ENCODE data around the gene TP53BP2.

TP53BP2 gene

GRCh38 chr1:223739366-223740037, 106.2 kb downstream of the TP53BP2 start:
- TF ChIP-seq GATA3 (IDR thresholded peaks at IDR 0.05; ENCODE audit: low read depth, low read length) = no peak
- TF ChIP-seq GATA2 (IDR thresholded peaks at IDR 0.05; ENCODE audit: low read depth, low read length) = no peak

GRCh38 chr1:223738465-223739365, 107.0 kb downstream of the TP53BP2 start:
- no peak for TF ChIP-seq GATA3 (IDR thresholded peaks at IDR 0.05; ENCODE audit: low read depth, low read length)
- no peak for TF ChIP-seq GATA2 (IDR thresholded peaks at IDR 0.05; ENCODE audit: low read depth, low read length)

GRCh38 chr1:223737342-223737741, 108.4 kb downstream of the TP53BP2 start:
- TF ChIP-seq GATA3 (IDR thresholded peaks at IDR 0.05; ENCODE audit: low read depth, low read length) (no peak), GATA2 (IDR thresholded peaks at IDR 0.05; ENCODE audit: low read depth, low read length) (no peak)

GRCh38 chr1:223733898-223734852, 111.6 kb downstream of the TP53BP2 start:
- no peak for TF ChIP-seq GATA2 (IDR thresholded peaks at IDR 0.05; ENCODE audit: low read depth, low read length)
- no peak for TF ChIP-seq GATA3 (IDR thresholded peaks at IDR 0.05; ENCODE audit: low read depth, low read length)

GRCh38 chr1:223732993-223733798, 112.6 kb downstream of the TP53BP2 start:
- TF ChIP-seq GATA3 (IDR thresholded peaks at IDR 0.05; ENCODE audit: low read depth, low read length) (no peak), GATA2 (IDR thresholded peaks at IDR 0.05; ENCODE audit: low read depth, low read length) (no peak)

- TF ChIP-seq GATA3 (IDR thresholded peaks at IDR 0.05; ENCODE audit: low read depth, low read length) (no peak), GATA2 (IDR thresholded peaks at IDR 0.05; ENCODE audit: low read depth, low read length) (no peak)
Observed at GRCh38 chr1:223731133-223731770, 114.5 kb downstream of the TP53BP2 start.

- TF ChIP-seq GATA2 (IDR thresholded peaks at IDR 0.05; ENCODE audit: low read depth, low read length) (no peak), GATA3 (IDR thresholded peaks at IDR 0.05; ENCODE audit: low read depth, low read length) (no peak)
Observed at GRCh38 chr1:223730479-223731132, 115.1 kb downstream of the TP53BP2 start.

GRCh38 chr1:223729906-223730305, 115.8 kb downstream of the TP53BP2 start:
- TF ChIP-seq GATA3 (IDR thresholded peaks at IDR 0.05; ENCODE audit: low read depth, low read length) = no peak
- no peak for TF ChIP-seq GATA2 (IDR thresholded peaks at IDR 0.05; ENCODE audit: low read depth, low read length)

Data from SH-SY5Y (cell line).